ENCODE measurements around the gene CES5A.
"Not testable (repeated sequence)": the region's sequence is repeated elsewhere in the genome, so short reads cannot be mapped to it uniquely, and the experiment has no call there.

CES5A gene, protein sequence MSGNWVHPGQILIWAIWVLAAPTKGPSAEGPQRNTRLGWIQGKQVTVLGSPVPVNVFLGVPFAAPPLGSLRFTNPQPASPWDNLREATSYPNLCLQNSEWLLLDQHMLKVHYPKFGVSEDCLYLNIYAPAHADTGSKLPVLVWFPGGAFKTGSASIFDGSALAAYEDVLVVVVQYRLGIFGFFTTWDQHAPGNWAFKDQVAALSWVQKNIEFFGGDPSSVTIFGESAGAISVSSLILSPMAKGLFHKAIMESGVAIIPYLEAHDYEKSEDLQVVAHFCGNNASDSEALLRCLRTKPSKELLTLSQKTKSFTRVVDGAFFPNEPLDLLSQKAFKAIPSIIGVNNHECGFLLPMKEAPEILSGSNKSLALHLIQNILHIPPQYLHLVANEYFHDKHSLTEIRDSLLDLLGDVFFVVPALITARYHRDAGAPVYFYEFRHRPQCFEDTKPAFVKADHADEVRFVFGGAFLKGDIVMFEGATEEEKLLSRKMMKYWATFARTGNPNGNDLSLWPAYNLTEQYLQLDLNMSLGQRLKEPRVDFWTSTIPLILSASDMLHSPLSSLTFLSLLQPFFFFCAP

DNA sequence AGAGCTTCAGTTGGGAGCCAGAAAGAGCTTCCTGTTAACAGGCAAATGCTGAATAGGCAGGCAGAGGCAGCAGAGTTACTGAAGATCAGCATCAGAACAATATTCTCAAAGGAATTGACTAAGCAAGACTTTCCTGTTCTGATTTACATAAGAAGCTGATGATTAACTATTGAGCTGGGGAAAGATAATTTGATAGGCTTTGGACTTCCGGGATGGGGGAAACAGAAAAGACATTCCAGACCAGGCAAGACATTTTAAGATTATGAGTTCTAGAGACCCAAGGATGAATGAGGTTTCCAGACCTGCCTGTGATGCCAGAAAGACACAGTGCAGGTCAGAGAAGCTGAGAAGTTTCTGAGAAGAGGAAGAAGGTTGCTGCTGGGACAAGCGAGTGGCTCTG is at the start of gene CES5A:
TSS of gene CES5A (minus strand) at position 101 of the 400 bp plus-strand sequence. CDS start 152 bp downstream, outside the sequence.
- DNase-seq (ENCODE audit: low spot score), result no peak

DNA sequence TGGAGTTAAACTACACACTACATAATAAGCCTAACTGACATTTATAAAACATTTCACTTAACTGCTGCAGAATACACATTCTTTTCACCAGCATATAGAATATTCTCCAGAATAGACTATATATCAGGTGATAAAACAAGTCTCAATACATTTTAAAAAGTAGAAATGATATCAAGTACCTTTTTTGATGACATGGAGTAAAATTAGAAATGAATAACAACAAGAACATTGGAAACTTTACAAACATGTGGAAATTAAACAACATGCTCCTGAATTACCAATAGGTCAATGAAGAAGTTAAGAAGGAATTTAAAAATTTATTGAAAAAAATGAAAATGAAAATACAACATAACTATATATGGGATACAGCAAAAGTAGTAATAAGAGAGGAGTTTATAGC is 47.5 kb upstream of the CES5A start:
- no peak for DNase-seq (ENCODE audit: low spot score)

DNA sequence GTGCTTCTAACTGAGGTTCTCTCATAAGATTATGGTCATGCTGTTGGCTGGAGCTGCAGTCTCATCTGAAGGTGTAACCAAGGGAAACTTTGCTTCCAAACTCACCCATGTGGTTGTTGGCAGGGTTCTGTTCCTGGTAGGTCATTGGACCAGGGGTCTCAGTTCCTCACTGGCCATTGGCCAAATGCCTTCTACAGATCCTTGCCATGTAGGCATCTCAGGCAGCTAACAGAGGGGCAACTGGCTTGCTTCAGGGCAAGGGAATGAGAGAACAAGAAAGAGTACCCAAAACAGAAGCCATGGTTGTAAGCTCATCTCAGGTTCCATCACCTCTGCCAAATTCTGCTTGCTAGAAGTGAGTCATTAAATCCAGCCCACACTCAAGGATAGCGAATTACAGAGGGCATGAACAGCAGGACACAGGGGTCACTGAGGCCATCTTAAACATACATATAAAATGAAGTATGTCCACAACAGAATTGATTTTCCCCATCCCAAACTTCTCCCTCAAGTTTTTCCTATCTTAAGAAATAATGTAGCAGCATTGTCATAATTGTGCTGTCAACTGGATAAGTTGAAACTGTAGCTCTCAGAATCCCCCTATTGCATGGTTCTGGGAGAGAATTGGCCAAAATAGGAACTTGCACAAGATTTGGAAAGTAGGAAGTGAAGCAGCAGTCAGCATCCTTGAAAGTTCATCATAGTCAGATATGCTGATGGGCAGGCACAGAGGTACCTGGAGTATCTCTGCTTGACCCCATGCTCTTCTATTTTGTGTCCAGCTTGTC is 42.4 kb upstream of the CES5A start:
- DNase-seq (ENCODE audit: low spot score), result no peak

DNA sequence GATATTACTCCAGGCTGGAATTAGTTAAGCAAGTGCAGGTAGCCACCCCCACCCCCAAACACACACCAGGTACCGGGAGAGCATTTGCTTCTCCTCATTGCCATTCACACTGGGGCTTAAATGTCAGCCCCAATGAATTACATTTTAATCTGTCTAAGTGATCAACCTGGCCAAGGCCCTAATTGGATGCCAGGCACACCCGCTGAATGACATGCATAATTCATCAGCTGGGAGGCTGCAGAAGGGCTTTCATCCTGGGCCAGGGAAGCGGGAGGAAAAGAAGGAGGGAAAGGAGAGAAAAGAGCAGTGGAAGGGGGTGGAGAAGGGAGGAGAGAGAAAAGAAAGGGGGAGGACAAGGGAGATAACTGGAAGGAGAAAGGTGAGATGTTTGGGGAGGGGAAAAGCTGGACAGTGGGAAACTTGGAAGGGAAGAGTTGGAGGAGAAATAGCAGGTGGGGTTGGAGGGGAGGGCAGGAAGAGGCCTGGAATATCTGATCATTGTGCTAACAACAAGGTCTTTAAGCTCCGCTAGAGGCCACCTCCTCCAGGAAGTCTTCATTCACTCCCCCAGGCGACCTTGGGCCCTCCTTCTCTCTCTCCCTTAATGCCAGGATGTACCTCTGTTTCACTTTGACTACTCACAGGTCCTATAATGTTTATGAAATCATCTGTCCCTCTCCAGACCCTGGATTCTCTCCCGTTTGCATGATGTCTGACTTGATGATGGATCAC is 40.1 kb upstream of the CES5A start:
- DNase-seq (ENCODE audit: low spot score), result no peak

DNA sequence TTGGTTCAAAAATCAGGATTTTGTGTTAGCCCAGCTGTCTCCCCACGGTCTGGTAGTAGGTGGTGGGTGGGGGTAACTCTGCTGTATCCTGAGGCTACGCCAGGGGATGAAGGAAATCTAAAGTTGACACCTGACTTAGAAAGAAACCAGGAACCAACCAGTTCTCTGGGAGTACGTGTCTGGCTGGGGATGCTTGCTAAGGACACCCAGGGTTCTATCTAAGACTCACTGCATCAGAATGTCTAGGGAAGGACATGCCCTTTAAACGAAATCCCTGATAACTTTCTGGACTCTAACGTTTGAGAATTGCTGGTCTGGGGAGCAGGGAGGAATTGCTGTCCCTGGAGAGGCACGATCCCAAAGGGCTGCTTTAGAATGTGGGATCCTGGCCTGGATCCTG is 39.2 kb upstream of the CES5A start:
- no peak for DNase-seq (ENCODE audit: low spot score)

DNA sequence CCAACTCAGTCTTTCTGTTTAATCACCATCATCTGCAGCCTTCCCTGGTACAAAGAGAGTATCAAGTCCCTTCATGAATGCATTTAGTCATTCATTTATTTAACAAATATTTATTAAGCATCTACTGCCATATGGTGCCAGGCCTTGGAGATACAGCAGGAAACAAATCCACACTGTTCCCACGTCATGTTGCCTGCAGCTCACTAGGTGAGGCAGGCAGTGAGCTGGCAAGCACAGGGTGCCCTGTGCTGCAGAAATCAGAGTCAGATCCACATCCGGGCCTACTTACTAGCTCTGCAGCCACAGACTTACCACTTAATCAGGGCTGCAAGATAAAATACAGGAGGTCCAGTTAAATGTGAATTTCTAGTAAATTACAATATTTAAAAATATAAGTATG is 38.5 kb upstream of the CES5A start:
- no peak for DNase-seq (ENCODE audit: low spot score)

DNA sequence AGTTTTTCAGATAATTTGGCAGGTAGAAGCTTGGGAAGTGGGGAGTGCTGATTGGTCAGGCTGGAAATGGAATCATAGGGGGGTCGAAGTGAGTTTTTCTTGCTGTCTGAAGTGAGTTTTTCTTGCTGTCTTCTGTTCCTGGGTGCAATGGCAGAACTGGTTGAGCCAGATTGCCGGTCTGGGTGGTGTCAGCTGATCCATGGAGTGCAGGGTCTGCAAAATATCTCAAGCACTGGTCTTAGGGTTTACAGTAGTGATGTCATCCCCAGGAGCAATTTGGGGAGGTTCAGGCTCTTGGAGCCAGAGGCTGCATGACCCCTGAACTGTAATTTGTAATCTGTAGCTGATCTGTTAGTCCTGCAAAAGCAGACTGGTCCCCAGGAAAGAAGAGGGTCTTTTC is 37.9 kb upstream of the CES5A start:
- DNase-seq (ENCODE audit: low spot score), result not testable (repeated sequence)

DNA sequence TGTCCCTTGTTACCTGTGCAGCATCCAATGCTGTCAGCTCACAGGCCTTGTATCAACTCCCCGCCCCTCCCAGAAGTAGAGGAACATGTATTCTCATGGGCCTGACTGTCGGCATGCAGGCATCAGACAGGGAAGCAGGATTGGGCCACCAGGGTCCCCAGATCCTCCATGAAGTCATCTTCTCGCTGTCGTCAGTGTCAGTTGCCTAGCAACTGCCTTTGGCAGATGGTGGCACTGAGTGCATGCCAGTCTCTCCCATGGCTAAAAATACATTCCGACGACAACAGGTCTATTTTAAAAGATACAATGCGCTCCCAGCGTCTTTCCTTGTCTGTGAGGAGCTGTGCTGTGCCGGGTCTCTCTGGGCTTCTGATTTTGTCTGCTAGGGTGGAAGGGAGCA is 36.8 kb upstream of the CES5A start:
- DNase-seq (ENCODE audit: low spot score), result no peak

DNA sequence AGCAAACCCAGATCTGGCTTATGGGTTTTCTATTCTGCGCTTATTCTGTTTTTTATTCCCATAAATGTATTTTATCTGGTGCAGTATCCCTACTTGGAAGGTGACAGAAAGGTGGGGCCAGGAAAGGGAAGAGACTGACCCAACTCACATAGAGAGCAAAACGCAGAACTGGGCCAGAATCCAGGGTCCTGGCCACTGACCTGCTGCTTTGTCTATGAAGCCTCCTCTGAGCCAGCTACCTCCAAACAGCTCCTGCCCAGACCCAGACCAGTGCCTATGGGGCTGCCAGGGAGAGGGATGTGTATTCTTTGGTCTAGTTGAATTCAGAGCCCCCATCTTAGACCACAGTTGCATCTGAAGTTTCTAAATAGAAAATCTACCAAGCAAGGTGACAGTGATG is 36.4 kb upstream of the CES5A start:
- no peak for DNase-seq (ENCODE audit: low spot score)

DNA sequence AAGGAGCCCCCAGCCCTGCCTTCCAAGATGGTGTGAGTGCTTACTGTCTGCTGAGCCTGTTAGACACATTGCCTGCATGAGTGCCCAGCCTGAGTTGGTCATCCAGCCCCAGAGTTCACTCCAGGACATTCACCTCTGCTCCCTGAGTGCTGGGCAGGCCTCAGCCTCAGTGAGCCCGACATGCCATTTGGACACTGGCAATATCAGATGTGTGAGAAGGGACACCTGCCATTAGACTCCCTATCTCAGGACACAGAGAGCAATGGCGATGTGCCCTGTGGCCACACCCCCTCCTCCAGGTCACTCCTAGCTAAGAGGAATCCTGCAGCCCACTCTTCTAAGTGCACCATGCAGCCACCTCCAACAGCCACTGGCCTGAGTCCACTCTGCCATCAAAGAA is 34.7 kb upstream of the CES5A start:
- DNase-seq (ENCODE audit: low spot score), result no peak

DNA sequence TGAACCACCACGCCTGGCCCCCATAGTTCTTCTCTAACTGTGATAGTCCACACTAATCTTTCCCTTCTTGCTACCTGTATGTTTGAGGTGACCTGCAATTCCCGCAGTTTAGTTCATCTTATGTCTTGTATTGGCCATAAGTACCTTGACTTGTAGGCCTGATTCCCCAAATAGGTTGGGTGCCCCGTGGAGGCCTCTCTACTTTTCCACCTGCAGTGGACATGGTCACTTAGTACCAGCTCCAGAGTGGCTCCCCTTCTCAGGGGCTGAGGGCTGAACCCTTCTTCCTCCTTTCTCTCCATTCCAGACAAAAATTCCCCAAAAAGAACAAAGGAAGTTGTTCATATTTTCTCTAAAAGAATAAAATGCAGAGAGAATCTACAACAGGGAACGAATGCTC is 33.5 kb upstream of the CES5A start:
- DNase-seq (ENCODE audit: low spot score), result no peak

DNA sequence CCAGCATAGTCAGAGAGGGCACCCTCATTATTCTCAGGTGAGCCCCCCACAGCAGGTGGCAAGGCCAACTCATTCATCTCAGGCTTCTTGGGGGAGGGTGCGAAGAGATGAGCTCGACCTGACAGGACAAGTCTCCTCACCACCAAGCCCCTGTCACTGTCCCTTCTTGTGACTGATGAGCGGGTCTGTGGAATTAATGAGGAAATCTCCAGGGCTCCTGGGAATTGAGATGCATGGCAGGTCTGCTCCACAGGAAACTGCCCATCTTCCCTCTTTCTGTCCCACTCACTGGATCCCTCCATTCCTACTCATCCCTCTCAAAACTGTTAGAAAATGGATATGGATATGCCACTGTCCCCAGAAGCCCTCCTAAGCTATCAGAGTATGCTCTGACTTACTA is 32.5 kb upstream of the CES5A start:
- no peak for DNase-seq (ENCODE audit: low spot score)

DNA sequence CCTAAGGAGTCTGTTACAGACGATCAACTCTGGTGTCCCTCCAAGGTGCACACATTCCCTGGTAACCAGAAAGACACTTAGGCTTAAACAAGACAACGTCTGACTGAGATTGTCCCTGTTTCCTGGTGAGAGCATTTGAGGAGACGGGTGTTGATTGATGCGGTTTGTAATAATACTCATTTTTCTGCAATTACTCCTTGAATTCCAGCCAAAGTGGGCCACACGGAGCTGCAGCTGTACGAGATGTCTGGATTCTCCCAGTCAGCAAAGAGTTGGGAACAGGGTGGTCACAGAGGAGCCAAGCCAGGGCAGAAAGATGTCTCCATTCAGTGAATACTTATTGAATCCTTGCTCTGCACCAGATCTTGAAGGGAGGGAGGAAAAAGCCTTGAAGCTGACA is 30.9 kb upstream of the CES5A start:
- DNase-seq (ENCODE audit: low spot score), result no peak

DNA sequence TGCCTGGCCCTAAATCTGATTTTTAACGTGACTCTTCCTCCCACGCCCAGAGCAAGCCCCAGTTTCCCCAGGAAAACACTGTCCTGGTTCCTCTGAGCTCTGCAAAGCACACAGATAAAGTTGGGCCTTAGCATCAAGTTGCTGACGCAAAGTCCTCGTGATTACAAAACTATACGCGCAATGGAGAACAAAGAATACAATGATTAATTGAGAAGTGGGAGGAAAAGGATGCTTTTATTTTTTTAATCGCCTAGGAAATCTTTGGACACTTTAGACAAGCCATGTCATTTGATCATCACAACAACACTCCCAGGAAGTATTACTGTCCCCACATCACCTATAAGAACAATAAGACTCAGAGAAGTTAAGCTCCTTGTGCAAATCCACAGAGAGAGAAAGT is 30.5 kb upstream of the CES5A start:
- DNase-seq (ENCODE audit: low spot score), result no peak

DNA sequence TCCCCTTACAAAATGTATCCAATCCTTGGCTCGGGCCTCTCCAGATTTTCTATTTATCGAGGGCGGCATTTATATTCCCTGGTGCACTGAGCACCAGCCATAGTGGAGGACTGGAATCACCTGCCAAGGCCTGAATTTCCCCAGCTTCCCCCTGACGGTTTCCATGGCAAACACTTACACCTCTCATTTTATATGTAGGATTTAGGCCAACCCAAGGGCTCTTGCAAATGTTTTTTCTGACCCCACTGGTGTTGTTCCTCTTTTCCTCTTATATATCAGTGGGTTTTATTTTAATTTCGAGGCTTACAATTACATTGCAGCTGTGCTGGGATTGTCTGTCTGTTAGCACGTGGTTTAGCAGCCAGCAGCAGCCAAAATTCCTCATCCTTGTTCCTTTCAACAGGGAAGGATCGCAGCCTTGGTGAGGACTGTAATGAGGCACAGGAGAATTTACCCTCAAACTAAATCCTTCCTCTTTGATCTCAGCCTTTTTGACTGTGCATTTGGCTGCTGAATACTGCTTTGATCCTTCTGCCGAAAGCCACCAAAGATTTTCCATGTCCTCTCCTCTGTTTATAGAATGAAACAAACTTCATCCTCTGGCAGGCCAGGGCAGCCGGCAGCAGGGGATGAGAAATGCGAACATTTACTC is 26.5 kb upstream of the CES5A start:
- DNase-seq (ENCODE audit: low spot score), result no peak

DNA sequence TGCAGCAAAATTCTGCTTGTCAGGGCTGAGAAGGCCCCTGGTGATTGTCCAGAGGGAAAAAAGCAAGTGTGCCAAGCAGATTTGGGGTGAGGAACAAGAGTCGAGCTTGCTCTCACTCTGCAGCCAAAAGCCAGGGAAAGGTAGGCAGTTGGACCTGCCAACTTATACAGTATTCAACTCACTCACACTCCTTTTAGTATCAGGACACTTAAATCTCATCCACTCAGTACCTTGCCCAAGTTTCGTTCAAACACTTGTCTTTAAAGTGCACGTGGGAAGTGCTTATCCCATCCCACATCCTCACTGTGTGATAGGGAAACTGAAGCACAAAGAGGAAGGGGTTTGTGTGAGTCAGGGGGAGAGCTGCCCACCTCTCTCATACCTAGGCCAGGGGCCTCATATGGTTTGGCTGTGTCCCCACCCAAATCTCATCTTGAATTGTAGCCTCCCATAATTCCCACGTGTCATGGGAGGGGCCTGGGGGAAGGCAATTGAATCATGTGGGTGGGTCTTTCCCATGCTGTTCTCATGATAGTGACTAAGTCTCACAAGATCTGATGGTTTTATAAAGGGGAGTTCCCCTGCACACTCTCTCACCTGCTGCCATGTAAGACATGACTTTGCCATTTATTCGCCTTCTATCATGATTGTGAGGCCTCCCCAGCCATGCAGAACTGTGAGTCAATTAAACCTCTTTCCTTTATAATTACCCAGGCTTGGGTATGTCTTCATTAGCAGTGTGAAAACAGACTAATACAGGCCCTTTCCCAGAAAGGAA is 25.6 kb upstream of the CES5A start:
- no peak for DNase-seq (ENCODE audit: low spot score)

DNA sequence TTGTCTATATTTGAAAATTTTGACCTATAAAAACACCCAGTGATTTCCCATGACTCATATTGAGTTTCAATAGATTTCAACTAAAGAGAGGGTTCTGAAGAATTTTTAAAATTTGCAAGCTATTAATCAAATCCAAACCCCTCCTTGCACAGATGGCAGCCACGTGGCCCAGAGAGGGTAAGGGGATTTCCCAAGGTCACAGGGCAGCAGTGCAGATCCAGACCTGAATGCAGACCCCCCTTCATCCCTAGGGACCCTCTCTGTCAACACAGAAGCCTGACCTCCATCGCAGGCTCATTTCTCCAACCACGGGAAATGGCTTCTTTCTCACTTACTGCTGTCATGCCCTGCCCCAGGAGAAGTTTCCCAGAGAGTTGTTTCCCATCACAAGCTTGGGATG is 24.7 kb upstream of the CES5A start:
- DNase-seq (ENCODE audit: low spot score), result no peak

DNA sequence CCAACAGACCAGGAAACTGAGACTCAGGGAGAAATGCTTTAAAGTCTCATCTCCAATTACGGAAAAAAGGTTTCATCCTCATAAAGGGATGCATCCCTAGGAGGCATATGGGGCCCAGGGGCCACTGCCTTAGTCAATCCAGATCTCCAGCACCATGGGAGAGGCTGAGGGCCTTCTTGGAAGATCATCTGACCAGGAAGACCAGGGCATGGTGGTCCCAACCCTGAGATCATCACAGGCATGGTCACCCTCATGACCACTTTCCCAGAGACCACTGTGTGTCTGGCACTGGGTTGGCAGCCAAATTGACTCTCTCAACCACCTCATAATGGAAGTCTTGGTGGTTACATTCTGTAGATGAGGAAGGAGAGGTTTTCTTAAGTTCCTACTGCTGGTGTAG is 23.4 kb upstream of the CES5A start:
- DNase-seq (ENCODE audit: low spot score), result no peak

DNA sequence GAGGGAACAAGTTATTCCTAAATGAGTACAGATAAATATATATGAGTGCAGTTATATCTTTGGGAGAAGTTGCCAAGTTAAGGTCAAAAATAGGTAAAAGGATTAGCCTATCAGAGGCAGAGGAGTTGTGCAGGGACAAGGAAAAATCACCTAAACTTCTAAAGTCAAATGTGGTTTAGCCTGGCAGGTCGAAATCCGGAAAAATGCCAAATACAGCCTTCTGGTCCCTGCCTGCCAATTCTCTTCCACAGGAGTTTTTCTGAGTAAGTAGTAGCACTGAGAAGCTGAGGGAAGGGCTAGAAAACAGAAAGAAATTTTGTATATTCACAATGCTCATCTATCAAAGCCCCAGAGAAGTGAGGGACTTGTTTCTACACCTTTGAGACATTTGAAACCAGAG is 17.6 kb upstream of the CES5A start:
- DNase-seq (ENCODE audit: low spot score), result no peak

DNA sequence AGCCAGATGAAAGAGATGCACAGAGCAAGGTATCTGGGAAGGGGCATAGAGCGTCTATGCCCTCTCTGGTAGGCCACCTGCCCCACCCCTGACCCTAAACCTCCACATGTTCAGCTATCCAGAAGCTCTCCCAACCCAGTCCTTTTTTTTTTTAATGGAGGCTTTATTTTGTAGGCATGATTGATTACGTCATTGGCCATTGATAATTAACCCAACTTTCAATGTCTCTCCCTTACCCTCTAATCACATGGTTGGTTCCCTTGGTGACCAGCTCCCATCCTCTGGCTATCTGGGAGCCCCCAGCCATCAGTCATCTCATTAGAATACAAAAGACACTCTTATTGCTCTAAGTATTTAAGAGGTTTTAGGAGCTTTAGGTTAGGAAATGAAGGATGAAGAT is 14.3 kb upstream of the CES5A start:
- DNase-seq (ENCODE audit: low spot score), result no peak

DNA sequence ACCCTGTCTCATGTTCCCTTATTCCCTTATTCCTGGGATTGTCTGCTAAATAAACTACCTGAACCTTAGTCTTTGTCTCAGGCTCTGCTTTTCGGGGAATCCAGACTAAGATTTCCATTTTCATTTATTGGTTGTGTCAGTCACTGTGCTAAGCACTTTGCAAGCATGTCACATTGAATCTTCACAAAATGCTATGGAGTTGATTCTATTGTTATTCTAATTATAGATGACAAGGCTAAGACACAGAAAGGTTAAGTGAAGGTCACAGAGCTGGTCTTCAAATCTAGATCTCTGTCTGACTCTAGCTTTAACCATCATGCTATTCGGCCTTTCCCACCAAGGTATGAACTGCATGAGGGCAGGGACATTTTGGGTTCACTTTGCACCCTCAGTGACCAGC is 13.4 kb upstream of the CES5A start:
- no peak for DNase-seq (ENCODE audit: low spot score)
